ENCODE measurements around the gene SPRR1A.

Gene SPRR1A

GRCh38 chr1:152957561-152957960, 26.3 kb upstream of the SPRR1A start:
- Histone ChIP-seq H3K9ac (ENCODE audit: low read length) (no peak overlapping the region), H3K4me1 (ENCODE audit: insufficient read depth, low read length, severe bottlenecking) (no peaks in the 10 kb centered on the region), H3K27me3 (ENCODE audit: insufficient read depth, low read length) (no peaks in the 10 kb centered on the region), H3K27ac (ENCODE audit: low read depth, low read length, poor library complexity, severe bottlenecking) (no peak overlapping the region), H3K4me3 (ENCODE audit: low read depth, low read length, poor library complexity, severe bottlenecking) (no peak overlapping the region), H4K20me1 (ENCODE audit: insufficient read depth, low read length) (no peaks in the 10 kb centered on the region), H3K4me2 (ENCODE audit: low read length) (no peak overlapping the region), H3K79me2 (ENCODE audit: insufficient read depth, low read length) (no peaks in the 10 kb centered on the region), H3K9me2 (ENCODE audit: low read depth, low read length) (no peaks in the 10 kb centered on the region), H3K36me3 (ENCODE audit: insufficient read depth, low read length) (no peaks in the 10 kb centered on the region), H3K9me3 (ENCODE audit: low read length) (no peaks in the 10 kb centered on the region), H3F3A (ENCODE audit: insufficient read depth, low read length) (no peaks in the 10 kb centered on the region), H2AFZ (ENCODE audit: low read length) (no peak overlapping the region)
- TF ChIP-seq, protein P1, sequence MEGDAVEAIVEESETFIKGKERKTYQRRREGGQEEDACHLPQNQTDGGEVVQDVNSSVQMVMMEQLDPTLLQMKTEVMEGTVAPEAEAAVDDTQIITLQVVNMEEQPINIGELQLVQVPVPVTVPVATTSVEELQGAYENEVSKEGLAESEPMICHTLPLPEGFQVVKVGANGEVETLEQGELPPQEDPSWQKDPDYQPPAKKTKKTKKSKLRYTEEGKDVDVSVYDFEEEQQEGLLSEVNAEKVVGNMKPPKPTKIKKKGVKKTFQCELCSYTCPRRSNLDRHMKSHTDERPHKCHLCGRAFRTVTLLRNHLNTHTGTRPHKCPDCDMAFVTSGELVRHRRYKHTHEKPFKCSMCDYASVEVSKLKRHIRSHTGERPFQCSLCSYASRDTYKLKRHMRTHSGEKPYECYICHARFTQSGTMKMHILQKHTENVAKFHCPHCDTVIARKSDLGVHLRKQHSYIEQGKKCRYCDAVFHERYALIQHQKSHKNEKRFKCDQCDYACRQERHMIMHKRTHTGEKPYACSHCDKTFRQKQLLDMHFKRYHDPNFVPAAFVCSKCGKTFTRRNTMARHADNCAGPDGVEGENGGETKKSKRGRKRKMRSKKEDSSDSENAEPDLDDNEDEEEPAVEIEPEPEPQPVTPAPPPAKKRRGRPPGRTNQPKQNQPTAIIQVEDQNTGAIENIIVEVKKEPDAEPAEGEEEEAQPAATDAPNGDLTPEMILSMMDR (IDR thresholded peaks at IDR 0.05; ENCODE audit: low read length), result no peak
- no peak for TF ChIP-seq EZH2 (IDR thresholded peaks at IDR 0.05; ENCODE audit: borderline replicate concordance, low read length)

DNA sequence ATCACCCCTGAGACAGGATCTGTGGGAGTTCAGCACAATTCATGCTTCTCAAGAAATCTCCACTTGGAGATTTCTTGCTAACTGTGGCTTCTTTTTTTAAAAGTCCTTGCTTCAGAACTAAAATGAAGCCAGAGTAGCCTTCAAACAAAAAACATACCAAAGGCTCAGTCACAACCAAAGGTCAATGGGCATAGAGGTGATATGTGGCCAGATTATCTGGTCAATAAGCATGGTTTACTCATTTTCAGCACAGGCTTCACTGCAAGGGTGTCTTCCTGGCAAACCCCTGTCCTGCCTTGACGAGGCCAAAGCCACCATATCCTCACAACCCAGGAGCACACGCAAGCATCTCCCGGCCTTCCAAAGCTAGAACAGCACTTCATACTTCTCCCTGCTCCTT, 24.6 kb upstream of the SPRR1A start:
- Histone ChIP-seq H2AFZ (ENCODE audit: low read length) (no peak overlapping the region), H3K9ac (ENCODE audit: low read length) (no peak overlapping the region), H3K4me3 (ENCODE audit: low read depth, low read length, poor library complexity, severe bottlenecking) (no peak overlapping the region), H3K4me2 (ENCODE audit: low read length) (no peak overlapping the region), H3K79me2 (ENCODE audit: insufficient read depth, low read length) (no peaks in the 10 kb centered on the region), H3F3A (ENCODE audit: insufficient read depth, low read length) (no peaks in the 10 kb centered on the region), H3K4me1 (ENCODE audit: insufficient read depth, low read length, severe bottlenecking) (no peaks in the 10 kb centered on the region), H3K27ac (ENCODE audit: low read depth, low read length, poor library complexity, severe bottlenecking) (no peak overlapping the region), H4K20me1 (ENCODE audit: insufficient read depth, low read length) (no peaks in the 10 kb centered on the region), H3K9me2 (ENCODE audit: low read depth, low read length) (no peaks in the 10 kb centered on the region), H3K36me3 (ENCODE audit: insufficient read depth, low read length) (no peaks in the 10 kb centered on the region), H3K27me3 (ENCODE audit: insufficient read depth, low read length) (no peaks in the 10 kb centered on the region), H3K9me3 (ENCODE audit: low read length) (no peaks in the 10 kb centered on the region)
- TF ChIP-seq, protein P1 (IDR thresholded peaks at IDR 0.05; ENCODE audit: low read length), result no peak
- TF ChIP-seq EZH2 (IDR thresholded peaks at IDR 0.05; ENCODE audit: borderline replicate concordance, low read length), result no peak

DNA sequence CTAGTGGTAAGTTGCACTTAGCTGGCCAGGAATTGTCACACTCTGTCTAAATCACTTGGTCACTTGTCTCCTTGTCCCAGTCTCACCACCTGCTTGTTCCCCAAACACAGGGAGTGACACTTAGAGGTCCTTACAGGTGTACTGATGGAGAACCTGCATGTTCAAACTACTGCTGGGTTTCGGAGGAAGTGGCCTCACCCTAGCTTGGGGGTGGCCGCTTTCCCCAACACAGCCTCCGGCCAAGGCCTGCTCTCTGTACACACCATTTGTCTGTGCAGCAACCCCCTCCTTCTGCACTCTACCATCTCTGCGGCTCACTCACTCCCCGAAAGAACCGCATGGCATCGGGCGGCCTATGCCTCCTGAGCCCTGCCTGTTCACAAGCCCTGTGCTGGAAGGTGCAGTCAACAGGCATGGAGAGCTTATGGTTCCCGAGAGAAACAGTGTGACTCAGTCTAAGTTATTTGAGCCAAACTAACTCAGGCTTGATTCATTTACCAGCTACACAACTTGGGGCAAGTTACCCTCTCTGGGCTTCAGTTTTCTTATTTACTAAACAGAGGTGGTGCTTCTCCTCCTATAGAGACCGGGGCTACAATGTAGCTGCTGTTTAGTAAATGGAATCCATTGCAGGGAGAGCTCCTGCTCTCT, 24.0 kb upstream of the SPRR1A start:
- H3K27me3 ChIP-seq (ENCODE audit: insufficient read depth, low read length), result no peaks in the 10 kb centered on the region
- no peak overlapping the region for H3K9ac ChIP-seq (ENCODE audit: low read length)
- no peaks in the 10 kb centered on the region for H3K36me3 ChIP-seq (ENCODE audit: insufficient read depth, low read length)
- H3K27ac ChIP-seq (ENCODE audit: low read depth, low read length, poor library complexity, severe bottlenecking), result no peak overlapping the region
- H3K4me2 ChIP-seq (ENCODE audit: low read length), result no peak overlapping the region
- no peaks in the 10 kb centered on the region for H4K20me1 ChIP-seq (ENCODE audit: insufficient read depth, low read length)
- H3F3A ChIP-seq (ENCODE audit: insufficient read depth, low read length), result no peaks in the 10 kb centered on the region
- no peaks in the 10 kb centered on the region for H3K4me1 ChIP-seq (ENCODE audit: insufficient read depth, low read length, severe bottlenecking)
- H3K9me2 ChIP-seq (ENCODE audit: low read depth, low read length), result no peaks in the 10 kb centered on the region
- H3K79me2 ChIP-seq (ENCODE audit: insufficient read depth, low read length), result no peaks in the 10 kb centered on the region
- no peak for TF ChIP-seq EZH2 (IDR thresholded peaks at IDR 0.05; ENCODE audit: borderline replicate concordance, low read length)
- TF ChIP-seq, protein P1 (IDR thresholded peaks at IDR 0.05; ENCODE audit: low read length), result no peak
- no peak overlapping the region for H3K4me3 ChIP-seq (ENCODE audit: low read depth, low read length, poor library complexity, severe bottlenecking)
- no peaks in the 10 kb centered on the region for H3K9me3 ChIP-seq (ENCODE audit: low read length)
- H2AFZ ChIP-seq (ENCODE audit: low read length), result no peak overlapping the region

All from OCI-LY1 (cell line).